Measurements from ENCODE around the gene USP2. TPM values are rescaled to one million over a fixed set of nuclear protein-coding genes. Genes with fewer than 3 reads are reported as not detected.

The USP2 gene
- total RNA-seq, 4 donors from 2014 or later, result 0.29 to 28.2 (median 2.1) TPM; not detected in 1

DNA sequence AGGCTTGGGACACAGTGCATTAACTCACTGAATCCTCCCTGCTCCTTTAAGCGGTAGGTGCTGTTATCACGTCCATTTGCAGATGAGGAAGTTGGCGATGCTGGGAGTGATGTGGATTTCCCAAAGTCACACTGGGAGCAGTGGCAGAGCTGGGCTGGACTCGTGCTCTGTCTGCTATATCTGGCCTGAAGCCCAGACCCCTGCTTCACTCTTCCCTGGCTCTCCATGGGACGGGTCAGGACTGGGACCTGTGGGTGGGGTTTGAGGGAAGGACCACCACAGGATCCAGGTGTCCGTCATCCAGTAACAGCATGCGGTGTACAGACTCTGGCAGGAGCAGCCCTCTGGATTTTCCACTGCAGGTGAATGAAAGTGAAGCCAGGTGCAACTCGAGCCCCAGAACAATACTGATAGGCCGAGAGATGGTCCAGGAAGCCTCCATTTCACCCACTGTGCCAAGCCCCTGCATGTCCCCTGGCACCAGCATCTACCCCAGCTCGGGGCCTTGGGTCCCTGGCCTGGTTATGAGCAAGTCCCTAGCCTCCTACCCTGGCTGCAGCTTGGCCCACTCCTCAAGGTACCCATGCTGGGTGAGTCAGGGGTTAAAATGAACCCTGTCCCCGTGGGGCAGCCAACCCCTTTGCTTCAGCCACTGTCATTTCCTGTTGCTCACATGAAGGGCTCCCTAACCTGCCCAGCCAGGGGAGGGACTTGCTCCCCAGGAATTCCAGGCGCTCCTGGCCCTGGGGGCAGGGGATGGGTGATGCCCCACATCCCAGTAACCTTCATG is 4.2 kb downstream of the USP2 start:
- Histone ChIP-seq H3K27ac (peak overlapping the region; percentile 17 to 93), H3K9me3 (no peaks in the 10 kb centered on the region), H3K36me3 (no peaks in the 10 kb centered on the region), H3K27me3 (no peaks in the 10 kb centered on the region), H3K4me3 (no peak overlapping the region), H3K4me1 (peaks cover 6 to 11% of the 10 kb centered on the region in 2 donors)
- intact Hi-C loops (cut with DNase I; ENCODE audit: low total_unique reads), result no loop called here
- no peak for TF ChIP-seq POLR2A (IDR thresholded peaks at IDR 0.05)
- TF ChIP-seq CTCF (IDR thresholded peaks at IDR 0.05), result no peak
- DNase-seq, result no peak

GRCh38 chr11:119376197-119376847 is 5.2 kb downstream of the USP2 start:
- Histone ChIP-seq H3K36me3 (no peaks in the 10 kb centered on the region), H3K4me3 (no peak overlapping the region), H3K27me3 (no peaks in the 10 kb centered on the region), H3K27ac (peak overlapping the region; percentile 90 to 93), H3K9me3 (no peaks in the 10 kb centered on the region), H3K4me1 (peaks cover 6 to 11% of the 10 kb centered on the region in 2 donors)
- intact Hi-C loops (cut with DNase I; ENCODE audit: low total_unique reads), result no loop called here
- DNase-seq, result peak in 1 of 2 donors; percentile 52
- no peak for TF ChIP-seq POLR2A (IDR thresholded peaks at IDR 0.05)
- TF ChIP-seq CTCF (IDR thresholded peaks at IDR 0.05), result no peak

GRCh38 chr11:119375337-119376196 is 5.9 kb downstream of the USP2 start:
- Histone ChIP-seq H3K27ac (peak overlapping the region; percentile 90 to 93), H3K27me3 (no peaks in the 10 kb centered on the region), H3K36me3 (no peaks in the 10 kb centered on the region), H3K9me3 (no peaks in the 10 kb centered on the region), H3K4me3 (no peak overlapping the region), H3K4me1 (peaks cover 6 to 11% of the 10 kb centered on the region in 2 donors)
- intact Hi-C loops (cut with DNase I; ENCODE audit: low total_unique reads), result no loop called here
- TF ChIP-seq CTCF (IDR thresholded peaks at IDR 0.05) (no peak), POLR2A (IDR thresholded peaks at IDR 0.05) (no peak)
- DNase-seq, result peak; percentile 94 to 95

DNA sequence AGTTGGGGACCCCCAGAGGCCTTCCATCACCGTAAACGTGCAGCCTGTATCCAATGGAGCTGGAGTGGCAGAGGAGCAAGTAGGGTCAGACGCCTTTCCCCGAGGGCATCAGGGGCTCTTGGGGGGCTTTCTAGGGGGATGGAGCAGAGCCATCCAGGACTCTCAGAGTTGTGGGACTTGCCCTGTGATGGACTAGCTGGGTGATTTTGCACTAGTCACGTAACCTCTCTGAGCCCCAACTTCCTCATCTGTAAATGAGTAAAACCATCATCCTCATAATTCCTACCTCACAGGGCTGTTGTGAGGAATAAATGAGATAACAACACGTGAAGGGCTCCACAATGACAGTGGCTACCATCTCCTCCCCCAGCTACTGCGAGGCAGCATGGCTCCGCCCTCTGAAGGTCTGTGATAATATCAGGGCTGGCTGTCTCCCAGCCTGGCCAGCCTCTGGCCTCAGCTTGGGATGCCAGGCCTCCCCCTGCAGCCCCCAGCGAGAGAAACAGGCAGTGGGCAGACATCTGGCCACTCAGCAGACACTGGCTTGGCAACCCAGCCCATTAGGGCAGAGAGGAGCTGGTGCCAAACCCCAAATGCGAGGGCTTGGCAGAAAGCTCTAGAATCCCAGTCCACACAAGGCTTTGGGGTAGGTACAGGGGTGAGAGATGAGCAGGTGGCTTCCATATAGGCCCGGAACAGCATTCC is 6.7 kb downstream of the USP2 start:
- Histone ChIP-seq H3K4me1 (peaks cover 6 to 11% of the 10 kb centered on the region in 2 donors), H3K36me3 (no peaks in the 10 kb centered on the region), H3K9me3 (no peaks in the 10 kb centered on the region), H3K4me3 (no peak overlapping the region), H3K27ac (peak overlapping the region; percentile 90 to 93), H3K27me3 (no peaks in the 10 kb centered on the region)
- TF ChIP-seq CTCF (IDR thresholded peaks at IDR 0.05) (no peak), POLR2A (IDR thresholded peaks at IDR 0.05) (no peak)
- intact Hi-C loops (cut with DNase I; ENCODE audit: low total_unique reads), result no loop called here
- peak in 1 of 2 donors; percentile 45 for DNase-seq
